WTC11 (cell line): ENCODE results near the gene RPL26. TPM values are rescaled to one million over a fixed set of nuclear protein-coding genes. Genes with fewer than 3 reads are reported as not detected.
"Not testable (repeated sequence)": the region's sequence is repeated elsewhere in the genome, so short reads cannot be mapped to it uniquely, and the experiment has no call there.

Experiments
- ATAC-seq: fragments of 200-7000 bp; cut with Tn5 transposase; 2 replicates; pipeline ENCODE4 v1.10.0; 2021; ENCODE audit warnings: mild to moderate bottlenecking, moderate library complexity
- CTCF ChIA-PET: fragments of 300-600 bp; sonication (Branson Sonifier 250); formaldehyde crosslinking; loops from one replicate; lab custom pipeline; 2021; ENCODE audit warnings: antibody characterized with exemption; lab: Charles Lee
- POLR2A ChIA-PET: fragments of 350-600 bp; sonication (Branson Sonifier 250); formaldehyde crosslinking; loops from one replicate; lab custom pipeline; 2021; ENCODE audit warnings: antibody characterized with exemption; lab: Charles Lee
- DNase-seq: peaks from one replicate; pipeline ENCODE4 v3.0.0; 2021; ENCODE audit warnings: low spot score
- H3K27ac Mint-ChIP-seq: 2 replicates; pipeline ENCODE4 v1.8.0; 2021; ENCODE audit warnings: mixed read lengths
- H3K27me3 Mint-ChIP-seq: 2 replicates; pipeline ENCODE4 v1.8.0; 2021; ENCODE audit warnings: low read depth, mild to moderate bottlenecking, moderate library complexity, mixed read lengths
- H3K36me3 Mint-ChIP-seq: 2 replicates; pipeline ENCODE4 v1.8.0; 2021; ENCODE audit warnings: mixed read lengths
- H3K4me1 Mint-ChIP-seq: 2 replicates; pipeline ENCODE4 v1.8.0; 2022; ENCODE audit warnings: mixed read lengths
- H3K4me3 Mint-ChIP-seq: 2 replicates; pipeline ENCODE4 v1.8.0; 2021; ENCODE audit warnings: mild to moderate bottlenecking, moderate library complexity, mixed read lengths
- H3K9me3 Mint-ChIP-seq: 2 replicates; pipeline ENCODE4 v1.8.0; 2021; ENCODE audit warnings: mixed read lengths
- AR ChIP-seq: fragments of 250-450 bp; sonication (Bioruptor Pico); IDR thresholded peaks from 2 replicates; pipeline ENCODE4 v1.9.0; 2021; ENCODE audit warnings: mild to moderate bottlenecking
- ARID4B ChIP-seq: sonication (generic); formaldehyde crosslinking; IDR thresholded peaks from 2 replicates; pipeline ENCODE4 v1.8.0; 2023; ENCODE audit warnings: missing genetic modification reagents, mild to moderate bottlenecking, borderline replicate concordance
- CDX4 ChIP-seq: fragments of 250-450 bp; sonication (Bioruptor Pico); IDR thresholded peaks from 2 replicates; pipeline ENCODE4 v1.9.0; 2021; ENCODE audit warnings: moderate library complexity, mild to moderate bottlenecking, inconsistent platforms, borderline replicate concordance
- CTCF ChIP-seq: fragments of 200-600 bp; IDR thresholded peaks from 2 replicates; pipeline ENCODE4 v1.8.0; 2022; ENCODE audit warnings: antibody characterized with exemption
- ELF4 ChIP-seq: sonication (generic); formaldehyde crosslinking; IDR thresholded peaks from 2 replicates; pipeline ENCODE4 v1.8.1; 2022; ENCODE audit warnings: low read depth, mild to moderate bottlenecking, moderate library complexity, missing genetic modification reagents
- ESRRA ChIP-seq: sonication (generic); formaldehyde crosslinking; IDR thresholded peaks from 2 replicates; pipeline ENCODE4 v1.8.1; 2022; ENCODE audit warnings: mild to moderate bottlenecking, missing genetic modification reagents, borderline replicate concordance
- FOXK1 ChIP-seq: sonication (generic); formaldehyde crosslinking; IDR thresholded peaks from 2 replicates; pipeline ENCODE4 v1.8.0; 2022; ENCODE audit warnings: mild to moderate bottlenecking, moderate library complexity, missing genetic modification reagents
- IRF2 ChIP-seq: sonication (generic); formaldehyde crosslinking; IDR thresholded peaks from 2 replicates; pipeline ENCODE4 v1.8.0; 2022; ENCODE audit warnings: low read depth, missing genetic modification reagents, borderline replicate concordance
- MXD4 ChIP-seq: fragments of 250-450 bp; sonication (Bioruptor Pico); IDR thresholded peaks from 2 replicates; pipeline ENCODE4 v1.8.0; 2021; ENCODE audit warnings: mild to moderate bottlenecking, moderate library complexity, borderline replicate concordance
- ZBTB21 ChIP-seq: sonication (generic); formaldehyde crosslinking; IDR thresholded peaks from 2 replicates; pipeline ENCODE4 v1.8.1; 2023; ENCODE audit warnings: mild to moderate bottlenecking, missing genetic modification reagents, borderline replicate concordance
- ZBTB43 ChIP-seq: sonication (generic); formaldehyde crosslinking; IDR thresholded peaks from 2 replicates; pipeline ENCODE4 v1.8.1; 2023; ENCODE audit warnings: mild to moderate bottlenecking, missing genetic modification reagents
- ZNF138 ChIP-seq: sonication (generic); formaldehyde crosslinking; conservative IDR thresholded peaks from 2 replicates; pipeline ENCODE4 v1.8.1; 2022; ENCODE audit warnings: mild to moderate bottlenecking, moderate library complexity, missing genetic modification reagents
- ZNF232 ChIP-seq: sonication (generic); formaldehyde crosslinking; IDR thresholded peaks from 2 replicates; pipeline ENCODE4 v1.8.0; 2022; ENCODE audit warnings: mild to moderate bottlenecking, missing genetic modification reagents
- ZNF425 ChIP-seq: fragments of 250-450 bp; sonication (Bioruptor Pico); conservative IDR thresholded peaks from 2 replicates; pipeline ENCODE4 v1.9.0; 2021; ENCODE audit warnings: mild to moderate bottlenecking
- ZSCAN18 ChIP-seq: fragments of 250-450 bp; sonication (Bioruptor Pico); IDR thresholded peaks from 2 replicates; pipeline ENCODE4 v2.1.2; 2022; ENCODE audit warnings: mild to moderate bottlenecking, moderate library complexity
- total RNA-seq: library from RNA; stranded (reverse); gene quantifications from 3 replicates; pipeline ENCODE4 v1.2.3, GENCODE V29; 2021

The RPL26 gene
- total RNA-seq, 1 experiment from 2014 or later: 1,825 TPM

DNA sequence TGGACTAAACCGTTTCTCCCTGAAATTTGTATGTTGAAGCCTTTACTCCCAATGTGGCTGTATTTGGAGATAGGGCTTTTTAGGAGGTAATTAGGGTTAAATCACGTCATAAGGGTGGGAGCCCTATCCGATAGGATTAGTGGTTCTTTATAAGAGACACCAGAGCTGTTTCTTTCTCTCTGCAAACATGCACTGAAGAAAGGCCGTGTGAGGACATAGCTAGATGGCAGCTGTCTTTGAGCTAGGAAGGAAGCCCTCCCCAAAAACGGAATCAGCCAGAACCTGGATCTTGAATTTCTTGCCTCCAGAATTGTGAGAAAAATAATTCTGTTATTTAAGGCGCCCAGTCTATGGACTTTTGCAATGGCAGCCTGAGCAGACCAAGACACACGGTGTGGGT lies 29.3 kb downstream of the RPL26 start:
- H3K4me1 Mint-ChIP-seq: peaks cover 15% of the 10 kb centered on the region
- DNase-seq (no peak), ATAC-seq (no peak)
- no peak for TF ChIP-seq CTCF
- no peak for TF ChIP-seq ZNF232 (CRISPR knock-in tag)
- TF ChIP-seq MXD4: no peak
- no peak for TF ChIP-seq ZBTB43 (CRISPR knock-in tag)
- peaks cover 4% of the 10 kb centered on the region for H3K9me3 Mint-ChIP-seq
- no peak overlapping the region; the same call in 1 of the 2 replicates for H3K27ac Mint-ChIP-seq
- H3K27me3 Mint-ChIP-seq: 0 out of 2 replicates have a peak, but pooled peaks cover 2% of the 10 kb centered on the region
- CTCF ChIA-PET: interaction anchor here (1.1 kb wide), 1 partner anchor 56 kb away, joined by 3 read pairs; no protein-coding TSS in a partner anchor
- POLR2A ChIA-PET: no interaction called here
- H3K36me3 Mint-ChIP-seq: no peaks in the 10 kb centered on the region
- no peak overlapping the region for H3K4me3 Mint-ChIP-seq

DNA sequence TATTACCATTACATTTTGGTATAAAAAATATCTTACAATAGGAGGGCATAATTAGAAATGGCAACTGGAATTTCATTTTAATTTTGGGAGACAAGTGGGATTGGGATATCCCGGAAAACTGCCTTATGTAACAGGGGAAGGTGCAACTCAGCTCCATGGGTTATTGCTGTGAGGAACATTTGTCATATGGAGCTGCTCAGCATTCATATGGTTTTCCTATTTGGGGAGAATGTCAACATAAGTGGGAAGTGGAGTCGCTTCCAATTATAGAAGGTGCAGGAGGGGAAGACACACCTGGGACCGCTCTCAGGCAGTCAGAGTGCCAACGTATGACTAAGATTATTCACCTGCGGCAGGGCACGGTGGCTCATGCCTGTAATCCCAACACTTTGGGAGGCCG lies 32.7 kb downstream of the RPL26 start:
- Mint-ChIP-seq H3K27me3 (no peaks in the 10 kb centered on the region), H3K27ac (no peak overlapping the region), H3K4me1 (peaks cover 15% of the 10 kb centered on the region), H3K36me3 (no peaks in the 10 kb centered on the region), H3K9me3 (no peaks in the 10 kb centered on the region), H3K4me3 (no peak overlapping the region)
- ChIA-PET POLR2A (no interaction called here), CTCF (no interaction called here)
- ATAC-seq (no peak), DNase-seq (no peak)
- TF ChIP-seq AR (no peak), ZBTB21 (CRISPR knock-in tag) (no peak), MXD4 (no peak), CDX4 (CRISPR knock-in tag) (no peak), ARID4B (CRISPR knock-in tag) (no peak), ZNF425 (CRISPR knock-in tag) (no peak), ELF4 (CRISPR knock-in tag) (no peak), ZSCAN18 (no peak), ESRRA (CRISPR knock-in tag) (no peak), FOXK1 (CRISPR knock-in tag) (no peak), ZNF138 (no peak), IRF2 (CRISPR knock-in tag) (no peak)

- POLR2A ChIA-PET: interaction anchor here (1.4 kb wide), 1 partner anchor 8 kb away, joined by 4 read pairs; no protein-coding TSS in a partner anchor
- H3K27me3 Mint-ChIP-seq, H3K27ac Mint-ChIP-seq, H3K4me1 Mint-ChIP-seq, H3K4me3 Mint-ChIP-seq, H3K9me3 Mint-ChIP-seq, ATAC-seq, DNase-seq, H3K36me3 Mint-ChIP-seq: not testable (repeated sequence)
- CTCF ChIA-PET: interaction anchor here (1.0 to 1.1 kb wide), 2 partner anchors 9 to 30 kb away, joined by 3 read pairs; partner anchors contain the start of gene KRABD2
Observed at GRCh38 chr17:8347001-8347400, 36.0 kb downstream of the RPL26 start.
